GM12864 (cell line): ENCODE measurements around the gene PXYLP1.

ENCODE experiments used
- DNase-seq: peaks from one replicate; pipeline ENCODE4 v3.0.0-alpha.2; 2011; ENCODE audit warnings: low read depth
- H3K4me3 ChIP-seq: 2 replicates; pipeline ENCODE4 v1.5.1; 2011; ENCODE audit warnings: mild to moderate bottlenecking, low read depth, low read length, control low read depth
- TF ChIP-seq, protein P1 (sequence below): IDR thresholded peaks from 2 replicates; pipeline ENCODE4 v1.5.1; 2011; ENCODE audit warnings: low read depth, mild to moderate bottlenecking, moderate library complexity, low read length, control low read depth, inconsistent platforms; ENCODE audit errors: missing control alignments

Gene PXYLP1

GRCh38 chr3:141236361-141236760 is 4.7 kb downstream of the PXYLP1 start:
- no peak overlapping the region for H3K4me3 ChIP-seq
- TF ChIP-seq, protein P1, sequence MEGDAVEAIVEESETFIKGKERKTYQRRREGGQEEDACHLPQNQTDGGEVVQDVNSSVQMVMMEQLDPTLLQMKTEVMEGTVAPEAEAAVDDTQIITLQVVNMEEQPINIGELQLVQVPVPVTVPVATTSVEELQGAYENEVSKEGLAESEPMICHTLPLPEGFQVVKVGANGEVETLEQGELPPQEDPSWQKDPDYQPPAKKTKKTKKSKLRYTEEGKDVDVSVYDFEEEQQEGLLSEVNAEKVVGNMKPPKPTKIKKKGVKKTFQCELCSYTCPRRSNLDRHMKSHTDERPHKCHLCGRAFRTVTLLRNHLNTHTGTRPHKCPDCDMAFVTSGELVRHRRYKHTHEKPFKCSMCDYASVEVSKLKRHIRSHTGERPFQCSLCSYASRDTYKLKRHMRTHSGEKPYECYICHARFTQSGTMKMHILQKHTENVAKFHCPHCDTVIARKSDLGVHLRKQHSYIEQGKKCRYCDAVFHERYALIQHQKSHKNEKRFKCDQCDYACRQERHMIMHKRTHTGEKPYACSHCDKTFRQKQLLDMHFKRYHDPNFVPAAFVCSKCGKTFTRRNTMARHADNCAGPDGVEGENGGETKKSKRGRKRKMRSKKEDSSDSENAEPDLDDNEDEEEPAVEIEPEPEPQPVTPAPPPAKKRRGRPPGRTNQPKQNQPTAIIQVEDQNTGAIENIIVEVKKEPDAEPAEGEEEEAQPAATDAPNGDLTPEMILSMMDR: no peak

GRCh38 chr3:141237701-141238521 is 6.3 kb downstream of the PXYLP1 start:
- TF ChIP-seq, protein P1: no peak
- no peak for DNase-seq
- no peak overlapping the region for H3K4me3 ChIP-seq

More at GRCh38 chr3:141236361-141236760, 4.7 kb downstream of the PXYLP1 start:
- no peak for DNase-seq

GRCh38 chr3:141239511-141240281 is 8.1 kb downstream of the PXYLP1 start:
- TF ChIP-seq, protein P1: no peak
- no peak for DNase-seq
- H3K4me3 ChIP-seq: no peak overlapping the region

DNA sequence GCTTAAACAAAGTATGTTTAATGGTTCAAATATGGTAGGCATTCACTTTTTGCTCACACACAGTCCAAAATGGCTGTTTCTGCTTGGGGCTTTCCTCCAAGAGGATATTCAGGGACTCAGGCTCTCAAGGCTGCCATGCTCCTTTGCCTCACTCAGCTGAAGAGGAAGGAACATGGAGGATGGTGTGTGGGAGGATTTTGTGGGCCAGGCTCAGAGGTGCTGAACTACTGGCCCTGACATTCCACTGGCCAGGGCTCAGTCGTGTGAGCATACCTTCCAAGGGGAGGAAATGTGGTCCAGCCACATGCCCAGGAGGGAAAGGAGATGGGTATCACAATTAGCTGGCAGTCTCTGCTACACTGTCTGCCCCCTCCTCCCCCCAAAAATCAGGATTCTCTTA is 8.7 kb downstream of the PXYLP1 start:
- TF ChIP-seq, protein P1: no peak
- no peak overlapping the region for H3K4me3 ChIP-seq
- no peak for DNase-seq

GRCh38 chr3:141240687-141241615 is 9.3 kb downstream of the PXYLP1 start:
- H3K4me3 ChIP-seq: no peak overlapping the region
- no peak for DNase-seq
- TF ChIP-seq, protein P1: no peak

DNA sequence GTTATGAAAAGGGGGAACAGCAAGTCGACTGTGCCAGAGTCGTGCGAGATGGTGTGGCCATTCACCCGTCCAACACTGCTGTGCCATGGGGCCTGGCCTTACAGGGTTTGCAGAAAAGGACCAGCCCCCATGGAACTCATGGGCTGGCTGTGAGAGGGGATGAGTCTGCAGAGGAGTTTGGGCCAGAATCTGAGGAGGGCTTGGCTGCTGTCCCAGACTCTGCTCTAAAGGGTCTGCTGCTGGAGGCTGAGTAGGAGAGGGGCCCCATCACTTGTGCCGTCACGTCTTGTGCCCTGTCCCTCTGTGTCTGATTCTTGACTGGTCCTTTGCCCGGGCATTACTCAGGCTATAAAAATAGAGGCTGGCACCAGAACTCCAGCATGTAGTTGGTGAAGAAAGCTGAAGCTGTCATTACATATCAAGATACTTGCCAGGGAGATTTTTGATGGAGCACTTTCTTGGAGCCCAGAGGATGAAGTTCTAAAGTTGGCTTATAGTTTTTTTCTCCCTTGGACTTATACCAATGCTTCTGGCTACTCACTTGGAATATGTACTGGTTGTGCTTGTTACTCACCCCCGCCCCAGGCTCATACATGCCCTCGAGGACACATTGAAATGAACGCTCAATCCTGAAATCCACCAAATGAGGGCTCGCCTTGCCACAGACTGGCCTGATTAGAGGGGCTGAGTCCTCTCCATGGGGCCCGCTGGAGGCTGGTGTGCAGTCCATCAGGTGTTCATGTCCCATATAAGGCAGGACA is 10.2 kb downstream of the PXYLP1 start:
- no peak overlapping the region for H3K4me3 ChIP-seq
- TF ChIP-seq, protein P1: no peak
- DNase-seq: no peak
